ENCODE data around the gene CBLB.

DNA sequence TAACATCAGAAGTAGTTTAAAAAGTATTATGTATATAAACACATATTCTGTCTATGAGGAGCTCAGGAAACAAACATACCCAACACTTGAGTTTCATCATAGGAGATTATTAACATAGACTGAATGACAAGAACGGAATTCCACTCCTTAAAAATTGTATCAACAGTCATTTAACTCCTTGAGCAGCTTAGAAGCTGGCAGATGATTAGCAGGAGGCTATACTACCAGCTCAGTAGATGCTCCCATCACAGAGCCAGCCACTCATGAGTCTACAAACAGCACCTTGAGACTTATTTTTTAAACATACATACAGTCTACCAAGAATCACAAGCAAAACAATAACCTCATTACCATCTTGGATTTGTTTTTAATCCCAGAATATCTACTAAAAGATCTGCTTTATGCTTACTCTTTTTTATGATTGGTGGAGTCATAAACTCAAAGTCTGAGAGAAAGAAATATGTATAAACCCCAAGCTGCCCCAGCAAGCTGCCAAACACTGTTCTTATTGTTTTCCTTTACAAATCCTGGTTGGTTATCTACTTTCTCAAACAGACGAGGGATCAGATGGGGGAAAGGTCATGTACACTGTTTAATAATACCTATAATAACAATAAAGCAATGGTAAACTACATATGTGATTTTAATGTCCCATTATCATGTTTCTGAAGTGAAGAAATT lies 59.5 kb downstream of the CBLB start:
- TF ChIP-seq, protein P1, sequence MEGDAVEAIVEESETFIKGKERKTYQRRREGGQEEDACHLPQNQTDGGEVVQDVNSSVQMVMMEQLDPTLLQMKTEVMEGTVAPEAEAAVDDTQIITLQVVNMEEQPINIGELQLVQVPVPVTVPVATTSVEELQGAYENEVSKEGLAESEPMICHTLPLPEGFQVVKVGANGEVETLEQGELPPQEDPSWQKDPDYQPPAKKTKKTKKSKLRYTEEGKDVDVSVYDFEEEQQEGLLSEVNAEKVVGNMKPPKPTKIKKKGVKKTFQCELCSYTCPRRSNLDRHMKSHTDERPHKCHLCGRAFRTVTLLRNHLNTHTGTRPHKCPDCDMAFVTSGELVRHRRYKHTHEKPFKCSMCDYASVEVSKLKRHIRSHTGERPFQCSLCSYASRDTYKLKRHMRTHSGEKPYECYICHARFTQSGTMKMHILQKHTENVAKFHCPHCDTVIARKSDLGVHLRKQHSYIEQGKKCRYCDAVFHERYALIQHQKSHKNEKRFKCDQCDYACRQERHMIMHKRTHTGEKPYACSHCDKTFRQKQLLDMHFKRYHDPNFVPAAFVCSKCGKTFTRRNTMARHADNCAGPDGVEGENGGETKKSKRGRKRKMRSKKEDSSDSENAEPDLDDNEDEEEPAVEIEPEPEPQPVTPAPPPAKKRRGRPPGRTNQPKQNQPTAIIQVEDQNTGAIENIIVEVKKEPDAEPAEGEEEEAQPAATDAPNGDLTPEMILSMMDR (conservative IDR thresholded peaks at IDR 0.05; ENCODE audit: low read depth, low read length): no peak
- TF ChIP-seq FOS (IDR thresholded peaks at IDR 0.05; ENCODE audit: low read depth, low read length) (no peak), RCOR1 (IDR thresholded peaks at IDR 0.05; ENCODE audit: insufficient replicate concordance, low read length) (no peak), RFX5 (IDR thresholded peaks at IDR 0.05; ENCODE audit: low read depth, low read length) (no peak), POLR2A (IDR thresholded peaks at IDR 0.05; ENCODE audit: low read depth, low read length) (no peak)
- TF ChIP-seq, protein P2, sequence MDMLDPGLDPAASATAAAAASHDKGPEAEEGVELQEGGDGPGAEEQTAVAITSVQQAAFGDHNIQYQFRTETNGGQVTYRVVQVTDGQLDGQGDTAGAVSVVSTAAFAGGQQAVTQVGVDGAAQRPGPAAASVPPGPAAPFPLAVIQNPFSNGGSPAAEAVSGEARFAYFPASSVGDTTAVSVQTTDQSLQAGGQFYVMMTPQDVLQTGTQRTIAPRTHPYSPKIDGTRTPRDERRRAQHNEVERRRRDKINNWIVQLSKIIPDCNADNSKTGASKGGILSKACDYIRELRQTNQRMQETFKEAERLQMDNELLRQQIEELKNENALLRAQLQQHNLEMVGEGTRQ (IDR thresholded peaks at IDR 0.05; ENCODE audit: low read depth, low read length): no peak
